LHCN-M2 (cell line): ENCODE results near the gene SLC6A11. TPM values are rescaled to one million over a fixed set of nuclear protein-coding genes. Genes with fewer than 3 reads are reported as not detected.
A peak's percentile ranks its signal among the peaks of the same experiment; 100 is the strongest.

ENCODE experiments used
- DNase-seq: peaks from one replicate; pipeline ENCODE4 v3.0.0-alpha.2; 2012; ENCODE audit warnings: low read depth
- total RNA-seq: library from RNA; depleted of rRNA; stranded (reverse); fragments of >200 nt; gene quantifications from 2 replicates; pipeline ENCODE4 v1.2.3, GENCODE V29; 2014

Gene SLC6A11
- total RNA-seq, 1 experiment from 2014 or later, result not detected

DNA sequence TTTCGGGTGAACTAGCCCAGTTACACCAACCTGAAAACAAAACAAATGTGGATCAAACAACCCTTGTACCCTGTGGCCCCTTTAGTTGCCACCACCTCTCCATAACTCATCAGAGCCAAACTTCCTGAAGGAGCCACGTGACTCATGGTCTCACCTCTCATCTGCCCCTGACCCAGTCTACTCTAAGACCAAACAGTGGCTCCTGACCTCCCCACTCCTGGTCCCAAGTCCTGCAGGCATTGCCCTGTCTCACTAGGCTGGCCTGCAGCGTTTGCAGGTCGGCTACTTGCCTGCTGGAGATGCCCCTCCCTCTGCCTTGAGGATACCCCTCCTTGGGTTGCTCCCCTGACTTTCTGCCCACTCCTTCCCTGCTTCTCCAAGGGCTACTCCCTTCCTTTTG lies 23.1 kb downstream of the SLC6A11 start:
- DNase-seq, result no peak

DNA sequence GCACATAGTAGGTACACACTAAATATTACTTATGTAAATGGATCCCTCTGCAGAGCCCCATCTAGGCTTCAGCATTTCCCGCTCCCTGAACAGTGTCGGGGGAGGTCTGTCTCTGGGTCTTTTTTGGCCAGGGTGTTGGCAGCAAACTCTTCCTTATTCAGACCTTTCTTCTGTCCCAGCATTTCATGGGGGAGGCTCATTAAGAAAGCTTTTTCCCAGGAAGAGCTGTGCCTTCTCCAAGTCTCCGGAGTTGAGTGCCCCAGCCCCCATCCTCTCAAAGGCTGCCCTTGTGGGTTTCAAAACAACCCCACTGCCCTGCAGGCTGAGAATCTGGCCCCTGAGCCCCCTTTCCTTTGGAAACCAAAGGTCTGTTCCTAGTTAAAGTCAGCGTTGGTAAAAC lies 25.1 kb downstream of the SLC6A11 start:
- DNase-seq, result no peak

DNA sequence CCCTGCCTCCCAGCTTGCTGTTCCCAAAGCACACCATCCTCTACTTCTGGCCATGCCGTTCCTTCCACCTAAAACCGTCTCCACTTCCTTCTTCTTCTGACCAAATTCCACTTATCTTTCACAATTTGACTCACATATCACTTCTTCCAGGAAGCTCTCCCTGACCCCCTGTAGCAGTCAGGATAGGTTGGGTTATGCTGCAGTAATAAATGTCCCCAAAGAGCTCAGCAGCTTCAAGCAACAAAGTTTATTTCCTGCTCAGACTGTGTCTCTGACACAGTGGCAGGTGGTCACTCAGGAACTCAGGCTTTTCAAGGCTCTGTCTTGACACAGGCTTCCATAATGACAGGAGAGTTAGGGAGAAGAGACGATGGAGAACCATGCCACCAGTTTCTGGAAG lies 27.4 kb downstream of the SLC6A11 start:
- DNase-seq, result no peak

DNA sequence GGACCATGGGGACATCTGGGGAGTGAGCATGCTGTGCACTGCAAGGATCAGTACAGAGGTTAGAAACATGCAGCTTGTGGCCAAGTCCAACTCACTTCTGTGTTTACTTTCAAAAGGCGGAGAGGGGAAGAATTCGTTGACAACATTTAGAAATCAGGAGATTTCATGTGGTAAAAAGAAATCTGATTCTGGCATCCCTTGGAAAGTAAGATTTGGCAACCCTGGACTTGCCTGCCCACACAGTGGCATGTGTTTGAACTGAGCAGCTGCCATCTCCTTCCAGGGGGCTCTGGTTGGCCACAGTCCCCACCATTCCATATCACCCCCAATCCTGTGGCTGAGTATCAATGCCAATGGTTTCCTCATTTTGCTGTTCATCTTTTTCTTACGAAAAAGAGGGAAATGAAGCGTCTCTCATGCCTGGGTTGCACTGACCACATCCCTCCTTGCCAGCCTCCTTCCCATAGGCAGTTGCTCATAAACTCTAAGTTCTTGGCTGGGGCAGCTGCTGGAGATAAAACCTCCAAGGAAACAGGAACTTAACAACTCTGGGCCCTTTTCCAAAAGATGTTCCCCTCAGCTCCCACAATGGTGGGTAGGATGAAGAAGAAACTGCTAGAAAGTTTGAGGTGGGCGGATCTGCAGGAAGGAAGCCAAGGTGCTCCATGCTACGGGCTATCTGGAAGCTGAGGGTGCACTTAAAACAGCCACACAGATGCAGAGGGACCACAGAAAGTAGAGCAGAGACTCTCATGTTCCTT lies 29.2 kb downstream of the SLC6A11 start:
- DNase-seq, result no peak

DNA sequence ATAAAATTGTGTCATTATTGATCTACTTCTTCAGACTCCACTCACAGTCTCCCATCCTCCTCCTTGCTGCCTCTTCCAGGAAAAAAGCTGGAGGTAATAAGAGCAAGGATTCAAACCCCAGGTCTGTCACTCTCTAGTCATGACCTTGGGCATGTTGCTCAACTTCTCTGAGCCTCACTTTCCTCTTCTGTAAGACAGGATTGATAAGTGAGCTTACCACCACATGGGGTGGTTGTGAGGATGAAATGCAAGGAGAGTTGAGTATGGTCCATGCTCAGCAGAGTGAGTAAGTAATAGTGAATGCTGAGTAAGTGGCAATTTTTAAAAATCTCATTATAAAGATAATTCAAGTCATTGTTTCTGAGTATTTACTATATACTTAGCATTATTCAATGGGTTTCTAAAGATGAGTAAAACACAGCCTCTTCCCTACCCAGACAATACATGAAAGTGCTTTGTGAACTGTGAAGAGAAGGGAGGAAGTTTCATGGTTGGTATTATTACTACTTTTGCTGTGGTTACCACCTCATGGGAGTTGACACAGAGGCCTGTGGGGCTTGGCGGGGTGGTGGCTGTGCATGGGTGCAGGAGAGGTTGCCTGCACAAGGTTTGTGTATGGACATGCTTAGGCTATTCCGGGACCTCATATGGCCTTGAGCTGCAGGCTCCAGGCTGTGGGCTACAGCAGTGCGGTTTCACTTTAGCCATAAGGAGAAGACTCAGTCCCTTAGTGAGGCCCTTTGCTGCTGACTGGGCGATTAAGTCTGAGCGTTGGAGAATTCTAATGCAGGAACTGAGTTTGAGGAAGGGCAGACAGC lies 30.0 kb downstream of the SLC6A11 start:
- no peak for DNase-seq

DNA sequence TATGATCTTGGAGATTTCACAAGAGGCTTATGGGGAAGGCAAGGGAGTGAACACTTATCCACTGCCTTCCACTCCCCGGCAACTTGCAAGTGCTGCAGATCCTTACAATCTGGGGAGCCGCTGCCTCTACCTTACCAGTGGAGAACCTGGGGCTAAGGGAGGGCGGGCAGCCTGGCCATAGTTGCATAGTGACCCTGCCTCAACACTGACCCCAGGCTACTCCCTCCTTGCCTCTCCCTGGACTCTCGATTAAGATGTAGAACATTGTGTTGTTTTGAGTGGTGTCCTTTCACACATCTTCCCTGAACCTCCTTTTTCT lies 30.6 kb downstream of the SLC6A11 start:
- no peak for DNase-seq

DNA sequence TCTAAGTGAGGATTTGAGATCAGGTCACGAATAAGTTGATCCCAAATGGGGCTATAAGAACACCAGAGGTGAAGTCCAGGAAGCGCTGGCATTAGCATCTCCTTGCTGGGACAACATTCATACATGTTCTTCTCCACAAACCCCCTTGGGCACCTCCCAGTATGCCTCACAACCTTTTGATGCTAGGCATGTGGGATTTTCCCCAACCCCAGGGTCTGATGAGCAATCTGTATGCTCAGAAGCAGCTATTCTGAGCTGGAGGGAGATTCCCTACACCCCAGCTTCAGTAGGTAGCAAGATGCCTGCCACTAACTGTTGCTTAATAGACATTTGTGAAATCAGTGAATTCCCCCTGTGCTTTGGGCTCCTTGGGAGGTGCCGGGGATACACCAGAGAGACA lies 32.2 kb downstream of the SLC6A11 start:
- DNase-seq, result no peak

DNA sequence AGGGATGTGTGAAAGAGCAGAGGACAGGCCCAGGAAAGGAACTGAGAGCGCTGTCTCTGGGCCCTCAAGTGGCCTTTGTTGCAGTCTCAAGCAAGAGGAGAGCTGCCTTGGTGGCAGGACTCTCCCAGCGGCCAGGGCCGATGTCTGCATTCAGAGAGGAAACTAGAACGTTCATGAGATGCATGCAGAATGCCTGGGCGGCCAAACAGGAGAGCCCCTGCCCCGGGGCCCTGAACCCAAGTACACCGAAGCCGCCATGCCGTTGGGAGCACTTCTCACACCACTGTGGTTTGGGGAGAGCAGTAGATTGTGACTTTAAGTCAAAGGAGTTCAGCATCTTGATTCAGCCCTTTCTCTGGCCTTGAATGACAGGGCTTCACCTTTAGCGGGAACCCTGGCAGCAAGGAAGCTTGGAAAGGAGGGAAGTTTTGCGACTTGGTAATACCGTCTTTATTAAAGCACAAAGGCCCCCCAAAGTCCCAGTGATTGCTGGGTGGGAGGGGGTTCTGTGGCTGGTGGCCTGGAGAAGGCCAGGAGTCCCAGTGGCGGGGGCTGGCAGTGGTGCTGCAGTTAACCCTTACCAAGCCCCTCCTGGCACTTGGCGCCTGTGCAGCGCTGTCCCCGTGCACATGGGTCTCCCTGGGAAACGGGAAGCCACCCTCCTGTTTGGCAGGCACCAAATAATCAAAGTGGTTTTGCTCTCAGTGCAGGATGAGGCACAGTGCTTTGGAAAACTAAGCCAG lies 36.2 kb downstream of the SLC6A11 start:
- DNase-seq, result no peak

DNA sequence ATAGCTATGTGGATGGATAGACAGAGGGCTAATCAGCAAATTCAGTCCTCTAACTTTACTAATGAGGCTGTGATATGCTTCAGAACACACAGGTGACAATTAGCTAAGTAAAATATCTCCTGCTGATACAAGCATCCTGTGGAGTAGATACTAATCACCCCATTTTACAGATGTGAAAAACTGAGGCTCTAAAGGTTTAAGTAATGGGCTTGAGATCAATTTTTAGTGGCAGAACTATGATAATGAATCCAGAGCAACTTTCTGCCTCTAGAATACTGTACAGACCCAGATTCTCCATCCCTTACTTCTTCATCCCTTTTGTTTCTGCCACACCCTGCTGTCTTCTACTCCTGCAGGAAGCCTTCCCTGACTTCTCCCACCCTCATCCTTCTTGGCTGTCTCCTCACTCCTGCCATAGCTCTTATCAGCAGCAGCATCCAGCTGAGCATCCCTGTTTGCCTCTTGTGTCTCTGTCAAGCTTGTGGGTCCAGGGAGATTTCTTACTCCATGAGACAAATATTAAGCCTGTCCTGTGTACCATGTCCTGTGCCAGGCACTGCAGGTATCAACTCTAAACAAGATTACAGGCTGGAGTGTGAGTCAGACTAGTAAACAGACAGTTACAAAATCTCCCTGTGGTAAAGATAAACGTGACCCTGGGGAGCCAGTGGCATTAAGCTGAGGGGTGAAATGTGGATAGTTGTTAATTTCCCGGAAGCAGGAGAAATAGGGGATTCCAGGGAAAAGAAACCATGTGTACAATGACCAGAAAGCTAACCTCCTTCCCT lies 39.2 kb downstream of the SLC6A11 start:
- no peak for DNase-seq

DNA sequence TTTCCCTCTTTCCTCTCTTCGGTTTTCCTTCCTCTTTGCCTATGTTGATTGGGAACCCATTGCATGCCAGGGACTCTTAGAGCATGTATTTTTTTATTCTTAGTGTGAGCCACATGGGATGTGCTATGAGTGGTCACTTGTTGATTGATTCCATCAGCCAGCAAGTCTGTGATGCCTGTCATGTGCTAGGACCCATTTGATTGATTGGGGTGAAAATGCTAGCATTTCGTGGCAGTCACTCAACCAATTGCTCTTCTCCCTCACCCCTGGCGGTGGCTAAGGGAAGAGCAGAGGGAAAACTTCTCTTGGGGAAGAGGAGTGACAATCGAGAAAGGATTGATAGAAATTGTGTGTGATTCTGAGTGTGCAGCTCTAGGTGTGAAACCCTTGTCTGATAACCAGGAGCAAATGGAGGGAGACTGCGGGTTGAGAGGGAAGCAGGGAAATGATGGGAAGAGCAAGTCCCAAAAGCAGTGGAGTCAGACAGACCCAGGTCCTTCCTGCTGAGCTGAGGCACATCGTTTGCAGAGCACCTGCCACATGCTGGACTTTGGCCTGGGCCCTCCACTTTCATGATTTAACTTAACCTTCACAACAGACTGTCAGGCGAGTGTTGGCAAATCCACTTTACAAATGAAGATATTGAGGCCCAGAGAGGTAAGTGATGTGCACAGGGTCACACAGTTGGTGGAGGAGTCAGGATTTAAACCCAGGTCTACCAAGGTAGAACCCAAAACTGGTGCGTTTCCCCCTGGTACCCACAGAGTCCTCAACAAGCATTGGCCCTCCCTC lies 40.0 kb downstream of the SLC6A11 start:
- DNase-seq, result no peak

DNA sequence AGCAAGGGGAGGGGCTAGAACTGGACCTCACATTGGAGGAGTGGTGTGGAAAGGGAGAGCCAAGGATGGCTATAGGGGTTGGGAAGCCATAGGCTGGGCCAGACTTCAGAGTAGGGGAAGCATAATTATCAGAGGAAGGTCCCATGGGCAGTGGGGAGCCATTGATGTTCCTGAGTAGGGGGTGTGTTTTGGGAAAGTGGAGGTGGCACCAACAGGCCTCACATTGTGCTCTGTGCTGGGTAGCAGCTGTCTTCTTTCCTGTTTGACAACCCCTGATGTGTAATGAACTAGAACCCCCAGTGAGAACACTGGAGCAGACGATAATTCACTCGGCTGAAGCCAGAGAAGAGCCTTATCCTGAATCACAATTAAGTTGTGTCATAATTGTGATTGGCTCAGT lies 41.2 kb downstream of the SLC6A11 start:
- DNase-seq, result no peak

DNA sequence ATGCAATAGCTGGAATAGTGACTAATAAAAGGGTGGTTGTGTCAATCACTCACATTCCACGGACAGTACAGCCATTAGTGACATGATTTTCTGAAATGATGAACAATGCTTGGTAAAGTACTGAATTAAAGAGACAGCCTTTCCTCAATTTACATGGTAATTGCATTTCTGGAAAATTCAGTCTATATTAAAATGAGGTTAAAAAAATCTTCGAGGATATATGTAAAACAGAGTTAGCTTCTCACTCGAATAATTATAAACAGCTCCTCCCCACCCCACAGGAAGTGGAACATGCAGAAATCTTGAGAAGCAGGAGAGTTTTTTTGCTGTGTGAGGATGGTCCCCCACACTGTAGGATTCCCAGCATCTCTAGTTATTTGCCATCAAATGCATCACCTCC lies 42.1 kb downstream of the SLC6A11 start:
- DNase-seq, result no peak

DNA sequence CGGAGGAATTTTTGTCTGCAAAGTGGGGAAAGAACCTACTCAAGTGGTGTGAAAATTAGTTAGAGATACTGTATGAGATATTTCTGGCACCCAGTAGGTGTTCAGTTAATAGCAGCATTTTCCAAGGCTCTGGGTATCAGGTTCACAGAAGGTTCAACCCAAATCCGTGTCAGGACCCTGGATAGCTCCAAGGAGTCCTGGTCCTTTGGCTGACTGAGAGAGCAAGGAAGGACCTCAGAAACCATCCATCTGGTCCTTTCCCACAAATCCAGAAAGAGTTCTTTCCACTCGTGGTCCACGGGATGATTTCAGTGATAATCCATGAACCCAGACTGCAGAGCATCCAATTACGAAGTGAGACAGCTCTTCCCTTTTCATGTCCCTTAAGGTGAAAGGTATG lies 51.4 kb downstream of the SLC6A11 start:
- peak; percentile 7 for DNase-seq

DNA sequence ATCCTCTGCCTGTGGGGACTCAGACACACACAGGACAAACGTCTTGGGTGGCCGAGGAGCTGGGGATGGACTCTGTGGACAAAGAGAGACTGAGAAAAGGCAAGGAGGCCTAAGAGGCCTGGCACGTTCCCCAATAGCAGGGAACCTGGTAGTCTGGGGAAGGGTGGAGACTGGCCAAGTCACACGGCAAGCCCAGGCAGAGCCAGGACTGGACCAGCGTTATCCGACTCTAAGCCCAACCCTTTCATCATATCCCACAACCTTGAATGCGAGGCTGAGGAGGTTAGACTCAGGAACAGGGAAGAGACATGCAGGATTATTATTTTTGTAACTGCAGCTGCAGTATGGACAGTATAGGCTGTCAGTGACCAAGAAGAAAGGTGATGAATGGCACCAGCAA lies 53.4 kb downstream of the SLC6A11 start:
- DNase-seq, result no peak

DNA sequence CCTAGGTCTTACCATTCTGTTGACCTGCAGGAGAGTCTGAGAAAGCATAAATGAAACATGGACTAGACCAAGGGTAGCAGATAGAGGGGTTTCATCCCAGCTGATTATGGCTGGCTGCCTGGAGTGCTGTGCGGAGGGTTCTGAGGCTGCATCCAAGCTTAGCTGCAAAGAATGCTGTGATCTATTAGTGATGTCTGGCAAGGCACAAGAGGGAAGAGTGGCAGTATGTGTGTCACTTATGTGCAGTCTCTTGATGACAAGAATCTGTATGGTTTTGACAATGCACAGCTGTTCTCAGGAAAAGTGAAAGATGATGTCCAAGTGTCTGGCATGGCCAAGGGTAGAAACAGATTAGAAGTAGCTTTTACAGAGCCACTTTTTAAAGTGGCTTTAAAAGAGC lies 54.3 kb downstream of the SLC6A11 start:
- no peak for DNase-seq

DNA sequence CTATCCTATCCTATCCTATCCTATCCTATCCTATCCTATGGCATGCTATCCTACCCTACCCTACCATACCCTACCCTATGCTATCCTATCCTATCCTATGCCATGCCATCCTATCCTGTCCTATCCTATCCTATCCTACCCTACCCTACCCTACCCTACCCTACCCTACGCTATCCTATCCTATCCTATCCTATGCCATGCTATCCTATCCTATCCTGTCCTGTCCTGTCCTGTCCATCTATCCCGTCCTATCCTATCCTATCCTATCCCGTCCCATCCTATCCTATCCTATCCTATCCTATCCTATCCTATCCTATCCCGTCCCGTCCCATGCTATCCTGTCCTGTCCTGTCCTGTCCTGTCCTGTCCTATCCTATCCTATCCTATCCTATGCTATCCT lies 57.4 kb downstream of the SLC6A11 start:
- DNase-seq, result no peak

DNA sequence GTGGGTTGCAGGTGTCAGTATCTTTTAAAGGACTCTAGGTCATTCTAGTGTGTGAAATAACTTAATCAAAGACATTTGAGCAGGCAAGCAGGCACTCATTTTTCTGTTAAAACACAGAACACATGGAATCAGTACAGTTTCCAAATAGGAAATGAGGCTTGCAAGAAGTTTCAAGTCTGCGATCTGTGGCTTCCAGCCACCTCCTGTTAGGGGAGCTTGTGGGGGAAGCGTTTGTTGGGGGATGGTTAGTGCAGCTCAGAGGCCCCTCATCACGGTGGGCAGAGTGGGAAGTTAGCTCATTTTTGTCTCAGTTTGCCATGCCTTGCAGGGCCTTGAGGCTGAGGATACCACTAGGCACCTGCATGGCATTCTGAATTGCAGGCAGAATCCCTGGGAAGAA lies 59.9 kb downstream of the SLC6A11 start:
- DNase-seq, result no peak

DNA sequence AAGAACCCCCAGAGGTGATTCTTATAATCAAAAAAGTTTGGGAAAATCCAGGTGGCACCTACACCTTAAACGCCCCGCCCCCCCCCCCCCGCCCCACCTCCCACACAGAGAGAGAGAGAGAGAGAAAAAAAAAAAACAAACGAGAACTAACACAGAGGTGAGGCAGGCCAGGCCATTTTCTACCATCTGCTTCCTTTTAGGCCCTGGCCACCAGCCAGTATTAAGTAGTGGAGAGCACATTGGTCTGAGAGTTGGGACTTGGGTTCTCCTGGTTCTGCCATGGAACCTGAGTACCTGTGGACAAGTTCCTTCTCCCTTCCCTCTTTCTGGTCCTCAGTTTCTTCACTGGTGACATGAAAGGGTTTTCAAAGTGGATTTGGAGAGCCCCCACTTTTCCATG lies 60.6 kb downstream of the SLC6A11 start:
- DNase-seq, result no peak

DNA sequence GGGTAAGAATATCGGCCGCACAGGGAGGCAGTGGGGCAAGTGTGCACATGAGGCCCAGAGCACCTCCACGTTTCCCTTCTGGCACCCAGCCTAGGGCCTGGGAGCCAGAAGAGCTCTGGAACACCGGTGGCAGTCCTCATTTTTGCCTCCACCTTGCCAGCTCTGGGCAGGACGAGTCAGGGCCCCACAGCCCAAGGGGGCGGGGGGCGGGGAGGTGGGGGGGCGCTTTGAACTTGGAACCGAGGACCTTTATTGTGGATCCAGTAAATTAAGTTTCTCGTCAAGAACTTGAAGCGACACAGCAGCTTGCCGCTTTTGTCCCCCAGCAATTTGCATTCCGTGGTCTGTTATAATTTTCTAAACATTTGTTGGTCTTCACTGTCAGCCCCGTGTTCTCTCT lies 66.8 kb downstream of the SLC6A11 start:
- no peak for DNase-seq

DNA sequence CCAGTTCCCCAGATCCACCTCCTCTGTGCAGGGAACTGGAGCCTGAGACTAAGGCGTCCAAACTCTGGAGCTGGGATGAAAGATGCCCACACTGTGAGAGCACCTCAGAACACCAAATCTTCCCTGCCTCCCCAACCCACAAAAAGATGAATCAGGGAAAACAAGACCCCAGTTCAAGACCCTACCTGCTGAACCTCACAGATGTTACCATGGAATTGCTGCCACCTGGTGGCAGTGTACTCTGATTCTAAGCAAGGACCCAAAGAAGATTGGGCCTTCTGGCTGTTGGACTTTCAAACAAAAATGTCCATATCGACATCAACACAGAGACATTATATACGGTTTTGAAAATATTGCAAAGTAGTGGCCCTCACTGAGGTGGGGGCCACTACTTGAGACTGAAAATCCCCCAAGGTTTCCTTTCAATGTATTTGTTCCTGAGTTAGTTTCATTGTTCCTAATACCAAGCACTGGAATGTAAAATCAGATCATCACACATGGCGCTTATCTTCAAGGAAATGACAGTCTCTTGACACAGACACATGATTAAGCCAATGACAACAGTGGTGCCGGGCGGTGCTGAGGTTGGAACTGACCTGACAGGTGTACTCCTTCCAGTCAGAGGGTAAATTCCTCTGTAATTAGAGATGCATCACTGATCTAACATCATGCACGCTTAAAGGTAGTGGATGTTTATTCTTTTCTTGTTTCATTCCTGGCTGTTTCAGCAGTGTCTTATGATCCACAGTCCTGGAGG lies 67.6 kb downstream of the SLC6A11 start:
- no peak for DNase-seq
